Eye (tissue), 1 donor: ENCODE results near the gene HAGH.
"Not testable (repeated sequence)": the region's sequence is repeated elsewhere in the genome, so short reads cannot be mapped to it uniquely, and the experiment has no call there.

Source experiments
- DNase-seq: peaks from one replicate; pipeline ENCODE4 v3.0.0-alpha.2; 2015

The HAGH gene

GRCh38 chr16:1826691-1827573 is at the start of gene HAGH, which contains the start of gene FAHD1:
Gene HAGH, minus strand, starts transcription at chr16:1826825. Its CDS starts 38 bp downstream, at chr16:1826787.
Gene FAHD1, plus strand, starts transcription at chr16:1827206. Its CDS starts 33 bp downstream, at chr16:1827239.
- DNase-seq, result peak; percentile 98

DNA sequence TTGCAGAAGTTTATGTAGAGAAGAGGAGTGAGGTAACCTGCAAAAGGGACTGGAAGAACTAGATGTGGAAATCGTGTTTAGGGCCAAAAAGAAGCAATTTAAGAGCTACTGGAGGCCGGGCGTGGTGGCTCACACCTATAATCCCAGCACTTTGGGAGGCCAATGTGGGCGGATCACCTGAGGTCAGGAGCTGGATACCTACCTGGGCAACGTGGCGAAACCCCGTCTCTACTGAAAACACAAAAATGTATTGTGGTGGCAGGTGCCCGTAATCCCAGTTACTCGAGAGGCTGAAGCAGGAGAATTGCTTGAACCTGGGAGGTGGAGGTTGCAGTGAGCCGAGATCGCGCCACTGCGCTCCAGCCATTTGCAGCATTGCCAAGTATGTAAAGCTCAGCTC is 49.4 kb upstream of the HAGH start:
- DNase-seq, result not testable (repeated sequence)

DNA sequence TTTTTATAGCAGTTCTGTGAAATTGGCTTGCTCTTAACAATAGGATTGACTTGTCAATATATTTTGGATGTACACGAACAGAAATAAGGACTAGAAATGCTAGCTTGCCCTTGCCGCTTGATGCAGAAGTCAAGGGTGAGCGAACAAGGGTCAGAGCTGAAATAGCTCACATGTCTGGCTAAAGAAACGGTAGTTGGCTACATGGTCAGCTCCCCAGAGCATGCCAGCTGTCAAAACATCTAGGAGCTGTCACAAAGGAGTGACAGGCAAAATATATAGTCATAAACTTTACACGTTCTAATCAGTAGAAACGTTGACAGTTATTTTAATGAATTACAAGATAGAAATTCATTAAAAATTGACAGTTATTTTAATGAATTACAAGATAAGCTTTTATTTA is 48.2 kb upstream of the HAGH start:
- no peak for DNase-seq

GRCh38 chr16:1871974-1872635 is 45.5 kb upstream of the HAGH start, which contains the start of gene MEIOB:
Gene MEIOB, minus strand, starts transcription at chr16:1872164. Its CDS starts 3,989 bp downstream, at chr16:1868175.
- peak; percentile 79 for DNase-seq

DNA sequence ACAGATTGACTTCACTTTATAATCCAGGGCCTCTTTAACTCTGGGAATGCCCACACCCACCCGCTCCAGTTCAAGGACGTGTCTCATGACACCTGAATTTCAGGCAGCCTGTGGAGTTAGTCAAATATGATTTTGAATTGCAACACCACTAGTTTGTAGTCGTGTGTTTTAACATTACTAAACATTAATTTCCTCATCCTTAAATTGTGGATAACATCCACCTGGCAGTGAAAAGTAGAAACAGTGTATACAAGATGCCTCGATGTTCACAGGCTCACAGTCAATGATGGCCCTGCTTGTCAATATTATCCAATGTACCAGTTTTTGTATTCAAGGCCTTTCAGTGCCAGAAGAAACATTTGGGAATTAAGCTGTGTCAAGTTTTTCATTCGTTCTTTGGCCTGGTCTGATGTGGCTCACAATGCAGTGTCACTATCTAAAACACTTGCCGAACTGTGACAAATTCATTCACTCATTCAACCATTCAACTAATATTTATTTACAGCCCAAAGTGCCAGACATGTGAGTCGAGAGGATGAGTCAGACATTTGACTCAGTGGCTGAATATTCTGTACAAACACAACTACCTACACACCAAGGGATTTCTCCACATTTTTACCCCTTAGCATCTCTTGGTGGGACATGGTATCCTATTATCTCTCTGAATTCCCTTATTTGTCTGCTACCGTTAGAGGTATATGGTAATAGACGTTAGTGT is 43.9 kb upstream of the HAGH start:
- no peak for DNase-seq

DNA sequence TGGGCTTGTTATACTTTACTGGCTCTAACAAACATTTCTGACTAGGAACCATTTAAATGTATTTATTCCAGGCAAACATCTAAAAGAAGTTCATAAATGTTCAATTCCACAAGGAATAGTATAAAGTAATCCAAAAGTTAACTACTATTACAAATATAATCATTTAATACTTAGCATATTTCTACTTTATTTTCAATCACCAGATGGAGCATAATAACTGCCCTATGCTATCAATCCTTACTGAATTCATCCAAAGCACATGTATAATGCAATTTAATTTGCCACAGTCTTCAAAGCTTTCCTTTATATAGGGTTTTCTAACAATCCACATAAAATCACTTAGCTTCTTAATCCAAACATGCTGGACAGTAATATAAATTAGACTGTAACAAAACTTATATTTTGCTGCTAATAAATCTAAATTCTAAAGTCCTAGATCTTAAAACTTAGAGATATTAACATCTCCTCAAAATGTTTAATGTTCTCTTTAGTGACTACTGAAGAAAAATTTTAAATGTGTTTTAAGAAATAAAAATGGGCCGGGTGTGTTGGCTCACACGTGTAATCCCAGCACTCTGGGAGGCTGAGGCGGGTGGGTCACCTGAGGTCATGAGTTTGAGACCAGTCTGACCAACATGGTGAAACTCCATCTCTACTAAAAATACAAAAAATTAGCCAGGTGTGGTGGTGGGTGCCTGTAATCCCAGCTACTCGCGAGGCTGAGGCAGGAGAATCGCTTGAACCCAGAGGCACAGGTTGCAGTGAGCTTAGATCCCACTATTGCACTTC is 39.5 kb upstream of the HAGH start:
- no peak for DNase-seq

DNA sequence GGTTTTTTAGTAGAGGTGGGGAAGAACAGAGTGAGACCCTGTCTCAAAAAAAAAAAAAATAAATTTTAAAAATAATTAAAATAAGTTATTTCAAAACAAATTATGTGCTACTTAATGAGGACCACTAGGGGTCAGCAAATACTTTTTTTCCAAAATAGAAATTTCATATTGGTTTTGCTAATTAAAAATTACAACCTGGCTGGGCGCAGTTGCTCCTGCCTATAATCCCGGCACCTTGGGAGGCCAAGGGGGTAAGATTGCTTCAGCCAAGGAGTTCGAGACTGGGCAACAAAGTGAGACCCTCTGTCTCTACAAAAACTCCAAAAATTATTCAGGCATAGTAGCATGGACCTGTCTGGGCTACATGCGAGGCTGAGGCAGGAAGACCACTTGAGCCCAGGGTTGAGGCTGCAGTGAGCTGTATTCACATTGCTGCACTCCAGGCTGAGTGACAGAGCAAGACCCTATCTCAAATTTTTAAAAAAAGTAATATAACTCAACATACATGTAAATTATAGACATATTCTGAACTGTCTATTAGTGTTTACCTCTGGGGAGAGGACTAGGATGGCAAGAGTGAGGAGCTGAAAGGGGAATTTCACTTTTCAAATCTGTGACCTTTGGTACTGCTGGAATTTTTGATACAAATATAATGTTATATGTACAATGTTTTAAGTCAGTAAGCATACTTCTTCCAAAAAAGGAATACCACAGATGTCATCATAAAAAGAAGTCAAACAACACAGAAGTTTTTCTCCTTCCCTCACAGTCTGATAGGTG is 37.2 kb upstream of the HAGH start:
- DNase-seq, result peak; percentile 72

GRCh38 chr16:1862394-1862793 is 35.8 kb upstream of the HAGH start:
- no peak for DNase-seq

DNA sequence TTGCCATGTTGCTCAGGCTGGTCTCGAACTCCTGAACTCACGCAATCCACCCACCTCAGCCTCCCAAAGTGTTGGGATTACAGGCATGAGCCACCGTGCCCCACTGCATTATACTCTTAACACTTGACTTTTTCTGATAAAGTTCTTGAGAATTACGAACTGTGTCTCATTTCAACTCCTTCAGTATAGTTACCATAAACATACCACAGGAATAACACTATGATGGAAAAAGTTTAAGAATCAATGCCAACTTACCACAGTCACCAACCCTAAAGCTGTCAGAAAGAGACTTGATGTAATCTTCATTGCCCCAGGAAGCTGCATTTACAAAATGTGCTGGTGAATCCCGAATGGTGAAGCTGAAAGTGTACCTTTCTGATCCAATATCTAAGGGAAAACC is 35.1 kb upstream of the HAGH start:
- DNase-seq, result no peak

GRCh38 chr16:1859650-1860049 is 33.0 kb upstream of the HAGH start:
- no peak for DNase-seq

GRCh38 chr16:1858189-1858865 is 31.7 kb upstream of the HAGH start:
- no peak for DNase-seq

DNA sequence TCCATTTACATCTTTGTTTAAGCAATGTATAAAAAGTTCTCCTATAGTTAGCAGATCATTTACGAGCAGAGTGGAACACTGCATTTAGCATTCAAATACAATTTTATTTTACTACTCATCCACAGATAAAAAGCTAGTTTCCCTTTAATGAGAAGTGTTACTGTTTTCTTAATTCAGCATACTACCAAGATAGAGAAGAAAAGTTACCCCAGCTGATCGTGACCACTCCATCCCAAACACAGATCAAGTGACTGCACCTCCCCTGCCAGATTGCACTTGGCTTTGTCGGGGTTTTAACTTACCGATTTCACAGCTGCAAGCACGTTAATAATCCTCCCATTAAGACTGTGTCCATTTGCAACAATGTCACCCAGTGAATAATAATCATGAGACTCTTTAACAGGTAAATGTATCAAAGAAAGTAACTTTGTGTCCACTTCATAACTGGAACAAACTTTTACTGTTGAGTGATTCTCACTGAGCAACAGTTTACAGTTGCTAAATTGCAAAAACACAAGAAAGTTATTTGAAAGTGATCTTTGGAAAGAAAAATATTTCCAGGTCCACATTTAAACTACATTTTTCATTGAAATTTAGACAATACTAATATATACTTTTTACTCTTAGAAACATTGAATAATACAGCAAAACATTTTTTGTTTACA is 30.9 kb upstream of the HAGH start:
- DNase-seq, result no peak

GRCh38 chr16:1851793-1852192 is 25.2 kb upstream of the HAGH start:
- DNase-seq, result no peak

DNA sequence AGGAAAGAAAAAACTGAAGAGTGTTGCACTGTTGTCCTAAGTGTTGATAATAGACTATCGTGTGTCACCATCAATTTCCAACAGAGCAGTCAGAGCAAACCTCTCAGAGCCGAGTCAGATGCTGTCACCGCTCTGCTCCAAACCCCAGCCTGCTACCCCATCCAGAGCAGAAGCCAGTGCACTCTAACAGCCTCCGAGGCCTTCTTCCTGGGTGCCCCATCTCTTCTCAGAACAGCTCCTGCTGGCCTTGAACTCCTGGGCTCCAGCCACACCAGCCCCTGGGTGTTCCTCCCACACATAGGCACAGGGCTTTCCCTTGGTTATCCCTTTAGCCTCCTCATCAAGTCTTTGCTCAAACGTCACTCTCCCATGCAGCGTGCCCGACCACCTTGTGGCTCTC is 24.4 kb upstream of the HAGH start:
- DNase-seq, result no peak

DNA sequence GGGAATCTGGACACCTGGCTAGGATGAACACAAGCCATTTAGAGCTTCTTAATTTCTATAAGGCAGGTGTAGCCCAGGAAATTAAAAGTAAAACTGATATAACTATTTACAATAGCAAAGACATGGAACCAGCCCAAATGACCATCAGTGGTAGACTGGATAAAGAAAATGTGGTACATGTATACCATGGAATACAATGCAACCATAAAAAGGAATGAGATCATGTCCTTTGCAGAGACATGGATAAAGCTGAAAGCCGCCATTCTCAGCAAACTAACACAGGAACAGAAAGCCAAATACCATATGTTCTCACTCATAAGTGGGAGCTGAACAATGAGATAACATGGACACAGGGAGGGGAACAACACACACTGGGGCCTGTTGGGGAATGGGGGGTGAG is 19.8 kb upstream of the HAGH start:
- DNase-seq, result no peak

GRCh38 chr16:1845985-1846384 is 19.4 kb upstream of the HAGH start:
- DNase-seq, result no peak

GRCh38 chr16:1839554-1839953 is 12.9 kb upstream of the HAGH start:
- no peak for DNase-seq

DNA sequence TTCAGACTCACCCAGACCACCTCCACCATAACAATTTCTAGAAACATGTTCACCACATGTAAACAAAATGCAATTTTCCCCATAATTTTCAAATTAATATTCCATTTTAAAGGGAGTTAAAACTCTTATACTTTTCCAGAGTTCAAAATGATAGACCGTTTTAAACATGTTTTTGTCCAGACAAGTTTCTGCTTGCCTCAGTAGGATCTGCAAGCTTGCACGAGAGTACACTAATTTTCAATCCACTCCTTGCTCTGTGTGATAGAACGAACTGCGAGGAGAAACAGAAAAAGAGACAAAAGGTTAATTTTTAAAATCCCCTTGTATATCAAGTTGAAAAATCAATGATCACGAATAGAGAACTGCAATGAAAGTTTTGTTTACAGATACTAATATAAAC is 7.5 kb upstream of the HAGH start:
- DNase-seq, result no peak

- no peak for DNase-seq
Observed at GRCh38 chr16:1832838-1833454, 6.3 kb upstream of the HAGH start.
